T-helper 2 cell (primary cell): ENCODE results near the gene SCO2.
"Not testable (repeated sequence)": the region's sequence is repeated elsewhere in the genome, so short reads cannot be mapped to it uniquely, and the experiment has no call there.

Experiments used
- DNase-seq, 5 experiments: peaks; one replicate each; pipeline versions ENCODE4 v3.0.0 to v3.0.0-alpha.2; 2012 to 2022

SCO2 gene

DNA sequence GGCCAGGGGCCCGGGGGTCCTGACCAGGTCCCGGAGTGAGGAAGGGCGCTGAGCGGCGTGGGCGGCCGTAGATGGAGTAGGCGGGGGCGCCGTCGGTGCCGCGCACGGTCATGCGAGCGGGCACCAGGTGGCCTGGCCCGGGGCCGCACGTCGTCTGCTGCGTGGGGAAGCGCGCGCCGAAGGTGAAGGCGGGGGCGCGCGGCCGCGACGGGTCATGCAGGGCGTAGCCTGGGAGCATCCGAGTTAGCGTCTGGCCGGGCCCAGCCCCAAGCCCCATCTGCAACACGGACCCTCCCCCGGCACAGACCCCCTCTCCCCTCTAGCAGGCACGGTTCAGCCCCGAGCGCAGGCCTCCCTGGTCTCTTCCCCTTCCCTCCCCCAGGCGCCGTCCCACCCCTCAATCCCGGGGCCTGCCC, 6.2 kb upstream of the SCO2 start:
- DNase-seq, result peak in 4 of 5 experiments; percentile 46 to 87 (median 56)

DNA sequence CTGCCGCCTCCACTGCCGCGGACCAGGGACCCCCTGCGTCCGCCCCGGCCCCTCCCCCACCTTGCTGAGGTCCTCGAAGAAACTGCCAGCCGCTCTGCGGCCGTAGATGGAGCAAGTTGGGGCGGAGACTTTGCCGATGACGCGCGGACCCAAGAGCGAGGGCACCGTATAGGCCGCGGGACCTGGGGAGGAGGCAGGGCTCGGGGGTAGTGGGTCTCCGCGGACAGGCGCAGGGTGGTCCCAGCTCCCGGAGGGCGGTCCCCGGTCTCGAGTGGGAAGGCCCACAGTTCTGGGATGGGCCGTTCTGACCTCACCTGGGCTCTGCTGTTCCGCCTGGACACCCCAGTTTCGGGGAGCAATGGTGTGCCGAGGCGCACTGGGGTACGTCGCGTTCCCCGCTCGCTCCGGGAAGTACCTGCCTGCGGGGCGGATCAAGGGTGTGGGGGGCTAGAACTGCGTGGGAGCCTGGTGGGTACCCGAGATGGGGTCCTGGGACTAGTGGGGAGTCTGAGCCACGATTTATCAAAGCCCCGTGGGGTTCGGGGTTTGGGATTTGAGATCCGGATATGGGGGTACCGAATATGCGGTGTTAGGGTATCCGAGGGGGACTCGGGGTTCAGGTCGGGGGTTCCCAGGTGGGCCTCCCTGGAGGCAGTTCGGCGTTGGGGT, 5.6 kb upstream of the SCO2 start:
- peak; percentile 44 to 93 (median 69) for DNase-seq

DNA sequence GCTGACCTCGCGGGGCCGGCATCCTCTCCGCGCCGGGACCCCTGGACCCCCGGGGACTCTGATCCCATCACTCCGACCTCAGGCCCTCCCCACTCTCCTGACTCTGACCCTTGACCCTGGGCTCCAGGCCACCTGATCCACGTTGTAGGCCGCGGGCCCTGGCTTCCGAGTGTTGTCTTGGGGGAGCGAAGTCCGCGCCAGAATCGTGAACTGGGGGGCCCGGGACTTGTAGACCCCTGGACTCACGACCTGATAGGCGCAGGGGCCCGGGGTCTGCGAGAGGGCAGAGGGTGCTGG, 5.1 kb upstream of the SCO2 start:
- no peak for DNase-seq

DNA sequence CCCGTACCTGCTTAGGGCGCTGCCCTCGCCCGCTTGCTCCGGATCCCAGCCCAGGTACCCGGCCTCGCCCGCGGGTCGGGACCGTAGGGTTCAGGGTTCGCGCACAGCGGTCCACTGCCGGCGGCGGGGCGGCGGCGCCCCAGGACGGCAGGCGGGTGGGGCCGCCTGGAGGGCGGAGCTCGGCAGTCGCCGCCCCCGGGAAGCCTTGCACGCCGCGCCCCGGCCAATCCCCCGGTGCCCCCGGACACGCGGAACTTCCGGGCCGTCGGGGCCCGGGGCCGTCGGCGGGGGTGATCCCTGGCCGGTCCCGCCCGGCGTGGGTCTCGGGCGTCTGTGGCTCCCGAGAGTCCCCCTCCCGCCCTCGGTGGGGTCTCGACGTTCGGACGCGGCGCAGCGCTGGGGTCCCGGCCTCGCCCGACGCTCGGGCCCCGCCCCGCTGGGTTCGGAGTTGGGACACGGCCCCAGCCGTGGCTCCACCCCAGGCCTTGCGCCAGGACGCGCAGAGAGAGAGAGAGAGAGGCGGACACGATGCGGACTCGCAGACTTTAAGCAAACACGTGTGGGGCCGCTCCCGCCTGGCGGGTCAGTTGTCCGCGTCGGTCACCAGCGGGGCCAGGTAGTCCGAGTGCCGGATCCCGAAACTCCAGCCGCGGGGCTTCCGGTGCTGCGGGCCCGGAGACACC, 4.6 kb upstream of the SCO2 start, which contains the start of gene TYMP:
TSS of gene TYMP (minus strand) at position 116 of the 683 bp plus-strand sequence. CDS start 303 bp downstream, outside the sequence.
- DNase-seq, result peak; percentile 47 to 83 (median 58)

DNA sequence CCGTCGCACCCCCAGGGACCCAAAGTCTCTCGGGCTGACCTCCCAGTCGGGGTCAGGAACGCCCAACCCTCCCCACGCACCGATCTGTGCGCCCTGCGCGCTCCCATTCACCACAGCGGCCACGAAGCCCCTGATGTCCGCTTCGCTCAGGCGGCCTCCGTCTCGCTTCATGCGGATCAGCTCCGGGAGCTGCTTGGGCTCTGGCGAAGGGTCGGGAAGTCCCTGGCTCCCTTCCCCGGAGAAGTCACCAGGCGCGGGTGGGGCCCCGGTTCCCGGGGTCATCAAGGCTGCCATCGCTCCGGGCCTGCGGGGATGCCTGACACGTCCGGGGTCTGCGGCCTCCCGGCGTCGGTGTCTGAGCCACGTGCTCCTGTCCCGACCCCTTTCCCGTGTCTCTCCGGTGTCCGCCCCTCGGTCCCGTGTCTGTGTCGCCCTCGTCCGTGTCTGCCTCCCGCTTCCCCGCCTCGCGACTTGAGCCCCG, 4.1 kb upstream of the SCO2 start:
- DNase-seq, result peak in 1 of 5 experiments; percentile 27

DNA sequence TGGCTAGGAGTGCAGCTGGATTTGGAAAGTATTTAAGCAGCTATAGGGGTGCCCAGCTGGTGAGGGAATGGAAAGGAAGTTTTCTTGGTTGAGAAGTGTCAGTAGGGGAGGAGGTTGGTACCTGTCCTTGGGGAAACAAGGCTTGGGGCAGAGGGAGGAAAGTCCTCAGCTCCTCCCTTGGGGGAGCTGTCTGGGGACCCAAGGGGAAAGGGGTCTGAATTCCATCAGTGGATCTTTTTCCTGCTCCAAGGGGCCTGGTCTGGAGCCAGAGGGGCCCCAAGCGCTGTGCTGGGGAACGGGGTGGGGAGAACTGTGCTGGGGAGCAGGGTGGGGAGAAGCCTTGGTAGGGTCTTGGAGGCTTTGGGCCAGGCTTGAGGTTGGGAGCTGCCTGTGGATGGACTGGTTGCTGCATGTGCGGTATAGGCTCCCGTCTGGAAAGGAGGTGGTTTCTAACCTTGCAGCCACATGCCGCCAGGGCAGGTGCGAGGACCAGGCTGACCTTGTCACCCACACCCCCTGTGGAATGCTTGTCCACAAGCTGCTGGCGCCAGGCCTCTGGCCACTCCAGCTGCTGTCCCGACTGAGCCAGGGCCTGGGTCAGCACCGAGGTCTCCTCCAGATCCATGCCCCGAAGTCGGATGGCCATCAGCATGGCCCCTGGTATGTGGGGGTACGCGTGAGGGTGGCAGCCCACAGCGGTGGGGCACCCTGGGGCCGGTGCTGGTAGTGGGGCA, 3.5 kb upstream of the SCO2 start:
- DNase-seq, result no peak

DNA sequence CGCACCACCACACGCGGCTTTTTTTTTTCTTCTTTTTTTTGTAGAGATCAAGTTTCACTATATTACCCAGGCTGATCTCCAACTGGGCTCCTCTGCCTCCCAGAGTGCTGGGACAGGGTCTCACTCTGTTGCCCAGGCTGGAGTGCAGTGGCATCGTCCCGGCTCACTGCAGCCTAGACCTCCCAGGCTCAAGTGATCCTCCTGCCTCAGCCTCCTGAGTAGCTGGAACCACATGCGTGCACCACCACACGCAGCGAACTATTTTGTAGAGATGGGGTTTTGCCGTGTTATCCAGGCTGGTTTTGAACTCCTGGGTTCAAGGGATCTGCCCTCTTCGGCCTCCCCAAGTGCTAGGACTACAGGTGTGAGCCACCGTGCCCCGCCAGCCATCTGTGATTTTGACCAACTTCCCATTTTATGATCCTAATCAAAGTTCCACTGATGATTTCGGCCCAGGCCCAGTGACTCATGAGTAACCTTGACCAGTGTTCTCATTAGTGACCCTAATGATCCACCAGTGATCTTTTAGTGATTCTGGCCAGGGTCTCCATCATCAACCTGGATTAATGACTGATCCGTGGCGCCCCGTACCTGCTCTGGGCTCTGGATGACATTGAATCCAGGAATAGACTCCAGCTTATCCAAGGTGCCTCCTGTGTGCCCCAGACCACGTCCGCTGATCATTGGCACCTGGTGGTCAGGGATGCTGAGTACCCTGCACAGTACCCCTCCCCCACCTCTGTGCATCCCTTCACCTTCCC, 2.7 kb upstream of the SCO2 start:
- no peak for DNase-seq

DNA sequence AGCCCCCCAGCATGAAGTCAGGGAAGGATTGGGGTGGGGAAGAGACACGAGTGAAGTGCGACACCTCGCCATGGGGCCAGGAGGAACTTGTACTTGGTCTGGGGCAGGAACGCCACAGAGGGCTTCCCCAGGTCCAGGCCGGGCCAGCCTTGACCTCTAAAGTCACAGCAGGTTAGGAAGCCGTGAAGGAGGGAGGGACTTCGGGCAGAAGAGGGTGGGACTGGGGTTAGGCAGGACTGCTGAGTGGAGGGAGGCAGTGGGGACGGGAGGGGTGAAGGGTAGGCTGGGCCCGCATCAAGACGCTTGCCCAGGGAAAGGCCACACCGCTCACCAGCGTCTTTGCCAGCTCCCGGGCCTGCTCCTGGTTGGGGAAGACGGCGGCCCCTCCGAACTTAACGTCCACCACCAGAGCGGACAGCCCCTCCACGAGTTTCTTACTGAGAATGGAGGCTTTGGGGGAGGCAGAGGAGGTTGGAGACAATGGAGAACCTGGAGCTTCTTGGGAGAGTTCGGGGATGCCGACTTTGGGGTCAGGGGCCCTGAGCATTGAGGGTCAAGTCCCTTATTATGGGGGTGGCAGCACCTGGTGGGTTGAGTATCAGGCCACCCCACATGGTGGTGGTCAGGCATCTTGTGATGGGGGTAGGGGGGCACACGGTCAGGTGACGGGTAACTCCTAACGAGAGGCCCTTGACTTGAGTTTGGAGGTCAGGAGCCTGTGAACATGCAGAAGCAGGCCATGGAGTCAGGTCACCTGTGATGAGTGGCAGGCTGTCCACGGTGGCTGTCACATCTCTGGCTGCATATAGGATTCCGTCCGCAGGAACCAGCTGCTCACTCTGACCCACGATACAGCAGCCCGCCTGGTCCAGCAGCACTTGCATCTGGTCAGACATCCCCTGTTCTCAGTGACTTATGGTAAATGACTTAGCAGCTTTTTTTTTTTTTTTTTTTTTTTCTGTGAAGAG, 1.7 kb upstream of the SCO2 start:
- peak in 1 of 5 experiments; percentile 72 for DNase-seq

DNA sequence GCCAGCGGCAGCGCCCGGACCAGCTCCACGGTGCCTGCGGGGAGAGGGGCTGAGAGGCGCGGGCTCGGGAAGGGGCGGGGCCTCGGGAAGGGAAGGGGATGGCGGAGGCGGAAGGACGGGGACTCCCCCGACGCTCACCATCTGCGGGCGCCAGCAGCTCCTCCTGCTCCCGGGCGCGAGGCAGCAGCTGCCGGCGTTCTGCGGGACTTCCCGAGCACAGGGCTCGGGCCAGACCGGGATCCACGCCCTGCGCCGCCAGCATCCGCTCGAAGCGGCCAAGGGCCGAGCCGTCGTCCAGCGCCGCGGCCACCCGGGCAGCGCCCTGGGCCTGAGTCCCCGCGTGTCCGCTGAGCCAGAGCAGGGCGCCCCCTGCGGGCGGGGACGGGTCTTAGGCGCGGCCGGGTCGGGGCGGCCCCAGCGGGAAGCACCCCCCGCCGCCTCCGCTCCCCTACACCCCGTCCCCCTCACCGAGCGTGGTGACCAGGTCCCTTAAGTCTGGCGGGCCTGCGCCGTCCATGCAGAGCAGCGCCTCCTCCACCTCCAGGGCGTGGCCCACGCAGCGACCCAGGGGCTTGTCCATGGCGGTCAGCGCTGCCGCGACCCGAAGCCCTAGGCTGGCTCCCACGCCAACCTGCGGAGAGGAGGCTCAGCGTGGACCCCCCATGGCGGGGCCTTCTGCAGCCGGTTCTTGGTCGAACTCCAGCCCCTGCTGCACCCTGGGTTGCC, 873 bp upstream of the SCO2 start:
- DNase-seq, result peak; percentile 71 to 93 (median 80)

DNA sequence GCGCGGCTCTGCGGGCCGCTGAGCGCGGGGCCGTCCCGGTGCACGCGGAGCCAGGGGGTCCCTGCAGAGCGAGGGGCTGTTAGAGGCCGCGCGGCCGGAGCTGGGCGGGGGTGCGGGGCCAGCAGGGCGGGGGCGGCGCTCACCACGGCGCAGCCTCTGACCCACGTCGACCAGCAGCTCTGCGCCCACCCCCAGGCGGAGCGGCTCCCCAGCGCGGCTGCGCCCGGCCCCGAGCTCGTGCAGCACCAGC, 385 bp upstream of the SCO2 start:
- DNase-seq, result no peak

DNA sequence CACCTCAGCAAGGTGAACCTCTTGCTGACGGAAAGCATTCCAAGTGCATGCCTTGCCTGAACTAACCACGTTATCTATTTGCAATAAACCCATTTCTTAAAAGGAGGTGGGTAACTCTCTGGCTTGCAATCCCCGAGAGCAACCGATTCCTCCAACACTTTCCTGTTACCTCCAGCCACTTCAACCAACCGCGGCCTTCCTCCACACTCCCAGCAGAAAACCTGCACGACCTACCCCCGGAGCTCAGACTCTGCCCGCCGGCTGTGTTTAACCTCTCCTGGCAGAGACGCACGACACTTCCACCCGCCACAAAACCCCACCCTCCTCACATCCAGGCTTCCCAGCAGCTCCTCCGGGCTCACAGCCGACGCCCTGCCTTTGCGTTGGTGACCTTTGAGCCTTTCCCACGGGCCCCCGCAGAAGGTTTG, 708 bp downstream of the SCO2 start:
- no peak for DNase-seq

DNA sequence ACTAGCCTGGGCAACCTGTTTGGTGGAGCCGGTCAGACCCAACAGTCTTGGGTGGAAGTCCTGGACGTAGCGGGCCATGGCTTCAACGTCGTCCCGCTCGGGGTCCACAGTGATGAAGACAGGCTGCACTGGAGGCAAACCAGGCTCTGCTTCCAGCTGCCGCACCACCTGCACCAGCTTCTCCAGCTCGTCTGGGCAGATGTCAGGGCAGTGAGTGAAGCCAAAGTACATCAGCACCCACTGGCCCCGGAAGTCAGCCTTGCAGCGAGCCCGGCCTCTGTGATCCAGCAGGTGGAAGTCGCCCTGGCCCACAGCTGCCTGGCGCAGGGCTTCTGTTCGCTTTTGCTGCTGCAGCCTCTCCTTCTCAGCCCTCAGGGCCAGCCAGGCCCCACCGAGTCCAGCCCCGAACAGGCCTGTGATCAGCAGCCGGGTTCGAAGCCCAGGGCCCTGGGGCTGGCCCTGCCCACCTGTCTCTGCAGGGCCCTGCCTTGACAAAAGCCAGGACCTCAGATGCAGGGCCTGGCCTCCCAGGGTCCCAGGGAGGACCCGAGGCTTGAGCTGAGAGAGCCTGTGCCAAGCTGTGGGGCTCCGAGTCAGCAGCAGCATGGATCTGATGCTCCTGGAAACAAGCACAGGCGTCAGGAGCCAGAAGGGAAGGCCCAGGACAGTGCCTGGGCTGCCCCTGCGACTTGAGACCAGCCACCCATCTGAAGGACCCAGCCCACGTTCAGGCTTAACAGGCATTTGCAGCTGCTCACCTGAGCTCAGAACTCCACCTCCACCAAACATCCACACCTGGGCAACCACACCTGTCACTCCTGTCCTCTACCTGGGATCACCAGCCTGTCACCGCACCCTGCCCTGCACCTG, 1.4 kb downstream of the SCO2 start:
- DNase-seq, result no peak

DNA sequence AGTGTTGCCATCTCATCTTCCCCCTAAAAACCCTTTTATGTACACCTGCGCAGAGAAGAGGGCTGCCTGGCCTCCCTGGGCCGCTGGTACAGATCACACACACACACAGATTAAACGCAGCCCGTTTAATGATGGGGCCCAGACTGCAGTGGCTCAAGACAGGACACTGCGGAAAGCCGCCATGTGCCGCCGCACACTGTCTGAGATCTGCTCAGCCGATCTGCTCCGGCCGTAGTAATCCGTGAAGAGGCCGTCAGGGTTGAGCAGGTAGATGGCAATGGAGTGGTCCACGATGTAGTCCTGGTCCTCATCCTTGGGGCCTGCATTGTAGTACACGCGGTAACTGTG, 2.0 kb downstream of the SCO2 start:
- no peak for DNase-seq

DNA sequence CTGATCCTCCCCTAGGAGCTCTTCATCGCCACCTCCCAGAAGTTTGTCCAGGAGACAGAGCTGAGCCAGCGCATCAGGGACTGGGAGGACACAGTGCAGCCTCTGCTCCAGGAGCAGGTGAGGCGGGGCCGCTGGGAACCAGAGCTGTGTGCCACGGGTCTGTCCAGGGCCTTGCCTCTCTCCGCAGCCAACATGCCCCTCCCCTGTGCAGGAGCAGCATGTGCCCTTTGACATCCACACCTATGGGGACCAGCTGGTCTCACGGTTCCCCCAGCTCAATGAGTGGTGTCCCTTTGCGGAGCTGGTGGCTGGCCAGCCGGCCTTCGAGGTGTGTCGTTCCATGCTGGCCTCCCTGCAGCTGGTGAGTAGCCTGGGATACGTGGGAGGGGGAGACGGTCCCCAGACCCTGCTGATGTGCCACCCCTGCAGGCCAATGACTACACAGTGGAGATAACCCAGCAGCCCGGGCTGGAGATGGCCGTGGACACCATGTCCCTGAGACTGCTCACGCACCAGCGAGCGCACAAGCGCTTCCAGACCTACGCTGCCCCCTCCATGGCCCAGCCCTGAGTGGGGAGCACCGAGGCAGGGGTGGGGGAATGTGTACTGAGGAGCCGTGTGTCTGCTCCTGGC, 2.5 kb downstream of the SCO2 start:
- no peak for DNase-seq

DNA sequence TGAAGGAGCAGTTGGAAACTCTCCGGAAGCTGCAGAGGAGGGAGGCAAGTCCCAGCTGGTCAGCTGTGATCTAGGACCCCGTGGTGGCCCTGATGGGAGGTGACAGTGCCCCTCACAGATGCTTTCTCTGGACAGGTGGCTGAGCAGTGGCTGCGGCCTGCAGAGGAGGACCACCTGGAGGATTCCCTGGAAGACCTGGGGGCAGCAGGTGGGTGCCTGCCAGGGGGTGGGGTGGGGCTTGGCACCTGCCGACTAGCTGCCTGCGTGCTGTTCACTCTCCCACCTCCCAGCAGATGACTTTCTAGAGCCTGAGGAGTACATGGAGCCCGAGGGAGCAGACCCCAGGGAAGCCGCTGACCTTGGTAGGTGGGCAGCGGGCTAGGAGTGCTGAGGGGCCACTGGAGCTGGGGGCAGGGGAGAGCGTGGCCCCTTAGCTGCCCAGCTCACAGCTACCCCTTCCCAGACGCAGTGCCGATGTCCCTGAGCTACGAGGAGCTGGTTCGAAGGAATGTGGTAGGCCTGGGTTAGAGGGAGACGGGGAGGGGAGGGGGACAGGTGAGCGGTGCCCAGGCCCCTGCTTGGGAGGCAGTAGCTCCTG, 3.1 kb downstream of the SCO2 start:
- DNase-seq, result no peak

DNA sequence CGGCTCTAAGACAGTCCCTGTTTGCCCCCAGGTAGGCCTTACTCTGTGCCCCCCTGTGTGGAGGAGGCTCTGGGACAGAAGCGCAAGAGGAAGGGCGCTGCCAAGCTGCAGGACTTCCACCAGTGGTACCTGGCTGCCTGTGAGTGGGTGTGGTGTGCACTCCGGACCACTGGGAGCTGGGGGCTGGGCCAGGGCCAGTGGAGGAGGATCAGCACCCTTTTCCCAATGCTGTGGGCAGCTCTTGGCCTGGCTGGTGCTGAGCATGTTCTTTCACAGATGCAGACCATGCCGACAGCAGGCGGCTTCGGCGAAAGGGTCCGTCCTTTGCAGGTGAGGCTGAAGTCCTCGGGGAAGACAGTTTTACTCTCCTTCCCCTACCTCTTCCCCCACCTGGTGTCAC, 3.7 kb downstream of the SCO2 start:
- DNase-seq, result no peak

DNA sequence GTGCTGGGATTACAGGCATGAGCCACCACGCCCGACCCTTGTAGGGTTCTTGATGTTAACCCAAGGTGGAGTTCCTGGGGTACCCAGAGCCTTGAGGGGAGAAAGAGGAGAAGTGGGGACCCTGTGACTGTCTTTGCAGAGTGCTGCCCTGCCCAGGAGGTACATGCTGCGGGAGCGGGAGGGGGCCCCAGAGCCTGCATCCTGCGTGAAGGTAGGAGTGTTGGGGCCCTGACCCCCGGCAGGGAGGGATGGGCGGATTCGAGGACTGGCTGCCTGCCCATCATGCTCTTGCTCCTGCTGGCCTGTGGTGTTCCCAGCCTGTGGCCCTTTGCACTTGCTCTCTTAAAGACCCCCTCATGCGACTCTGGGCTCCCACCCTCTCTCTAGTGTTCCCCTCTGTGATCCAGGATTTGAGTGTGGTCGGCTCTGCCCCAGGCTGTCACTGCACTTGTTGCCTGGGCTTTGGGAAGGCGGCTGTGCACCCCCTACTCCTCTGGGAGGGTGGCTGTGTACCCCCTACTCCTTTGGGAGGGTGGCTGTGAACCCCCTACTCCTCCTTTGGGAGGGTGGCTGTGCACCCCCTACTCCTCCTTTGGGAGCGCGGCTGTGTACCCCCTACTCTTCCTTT, 4.5 kb downstream of the SCO2 start:
- no peak for DNase-seq

DNA sequence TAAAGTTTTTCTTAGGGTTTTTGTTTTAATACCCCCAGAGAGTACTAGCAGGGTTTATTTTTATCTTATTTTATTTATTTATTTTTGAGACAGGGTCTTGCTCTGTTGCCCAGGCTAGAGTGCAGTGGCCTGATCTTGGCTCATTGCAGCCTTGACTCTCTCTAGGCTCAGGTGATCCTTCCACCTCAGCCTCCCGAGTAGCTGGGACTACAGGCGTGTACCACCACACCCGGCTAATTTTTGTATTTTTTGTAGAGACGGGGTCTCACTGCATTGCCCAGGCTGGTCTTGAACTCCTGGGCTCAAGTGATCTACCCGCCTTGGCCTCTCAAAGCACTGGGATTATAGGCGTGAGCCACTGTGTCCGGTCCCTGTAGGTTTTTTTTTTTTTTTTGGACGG, 5.2 kb downstream of the SCO2 start:
- not testable (repeated sequence) for DNase-seq

DNA sequence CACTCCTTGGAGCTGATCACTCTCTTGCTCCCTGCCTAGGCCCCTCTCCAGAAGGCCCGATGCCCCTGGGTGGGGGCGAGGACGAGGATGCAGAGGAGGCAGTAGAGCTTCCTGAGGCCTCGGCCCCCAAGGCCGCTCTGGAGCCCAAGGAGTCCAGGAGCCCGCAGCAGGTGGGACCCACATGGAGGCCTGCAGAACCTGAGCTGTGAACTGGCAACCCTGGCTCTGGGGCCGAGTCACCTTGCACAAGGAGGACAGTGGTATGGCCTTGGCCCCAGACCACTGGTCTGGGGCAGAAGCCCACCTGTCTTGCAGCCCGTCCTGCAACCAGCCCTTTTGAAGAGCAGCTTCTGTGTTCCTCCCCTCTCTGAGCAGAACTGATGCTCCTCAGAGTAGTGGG, 6.2 kb downstream of the SCO2 start:
- DNase-seq, result no peak
